ENCODE measurements around the gene C1orf174. TPM values are rescaled to one million over a fixed set of nuclear protein-coding genes. Genes with fewer than 3 reads are reported as not detected.

The C1orf174 gene
- total and polyA plus RNA-seq, 2 of the 13 experiments (the other 11 are each of a cell fraction or from before 2014, with no cell fraction given): 21.6 to 31.4 TPM

DNA sequence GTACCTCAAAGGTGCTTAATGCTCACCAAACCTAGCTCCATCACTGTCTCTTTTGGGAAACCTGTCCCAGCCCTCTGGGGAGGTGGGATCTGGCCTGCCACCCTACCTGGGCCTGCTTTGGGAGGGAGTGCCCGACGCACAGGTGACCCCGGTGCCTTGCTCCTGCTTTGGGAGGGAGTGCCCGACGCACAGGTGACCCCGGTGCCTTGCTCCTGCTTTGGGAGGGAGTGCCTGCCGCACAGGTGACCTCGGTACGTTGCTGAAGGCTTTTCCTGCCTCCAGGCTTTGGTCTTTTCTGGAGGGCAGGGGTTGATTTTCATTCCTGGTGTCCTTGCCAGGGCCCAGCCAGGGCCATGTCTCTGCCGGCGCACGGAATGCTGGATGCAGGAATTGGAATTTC is 25.2 kb upstream of the C1orf174 start:
- intact Hi-C loops (cut with micrococcal nuclease; ENCODE audit: unreplicated experiment): no loop called here
- ATAC-seq: no peak
- peaks cover 5 to 29% of the 10 kb centered on the region in 2 experiments for H3K27me3 ChIP-seq (ENCODE audit: control insufficient read depth in 1 of 2, insufficient read depth in 2 of 2, low read length in 2 of 2)
- H3K4me2 ChIP-seq (ENCODE audit: low read depth, low read length): no peak overlapping the region
- ChIA-PET CTCF (ENCODE audit: low intra/inter-chr PET ratio, low total read pairs) (no interaction called here), POLR2A (no interaction called here)
- H3K79me2 ChIP-seq (ENCODE audit: insufficient read depth, low read length): no peaks in the 10 kb centered on the region
- no peak for DNase-seq (ENCODE audit: low spot score)
- no peak overlapping the region for H3K9ac ChIP-seq (ENCODE audit: insufficient read depth, low read depth, low read length)
- 39% methylated on average over 9 of the region's 12 CpGs for WGBS (ENCODE audit: low lambda C conversion rate)
- no peak overlapping the region for H3K4me3 ChIP-seq (replicated peaks in 1 of 3; ENCODE audit: insufficient read depth in 1 of 3, low read depth in 2 of 3, low read length in 3 of 3)
- H3K27ac ChIP-seq (ENCODE audit: extremely low read length, insufficient read depth, low read length): no peak overlapping the region
- no peaks in the 10 kb centered on the region for H4K20me1 ChIP-seq (ENCODE audit: insufficient read depth, low read length)
- H3K36me3 ChIP-seq (replicated peaks in 1 of 2; ENCODE audit: control insufficient read depth in 1 of 2, insufficient read depth in 2 of 2, low read length in 2 of 2): no peaks in the 10 kb centered on the region
- H3K9me3 ChIP-seq (ENCODE audit: low read length): no peaks in the 10 kb centered on the region
- TF ChIP-seq SSRP1 (CRISPR knock-in tag; IDR thresholded peaks at IDR 0.05) (no peak), TOE1 (CRISPR knock-in tag; IDR thresholded peaks at IDR 0.05) (no peak), ZNF34 (CRISPR knock-in tag; IDR thresholded peaks at IDR 0.05; ENCODE audit: borderline replicate concordance) (no peak), ZNF296 (CRISPR knock-in tag; conservative IDR thresholded peaks at IDR 0.05) (no peak)
- in situ Hi-C loops (cut with HindIII; ENCODE audit: extremely low pct_ligation_motif_present, low pct_unique_long_range_greater_than_20kb): no loop called here
- no peak for FAIRE-seq
- no peaks in the 10 kb centered on the region for H3K4me1 ChIP-seq (ENCODE audit: insufficient read depth, low read length)
- no TSS peak for BruUV-seq (replicated peaks)
- no peak overlapping the region for H2AFZ ChIP-seq (ENCODE audit: low read length)

DNA sequence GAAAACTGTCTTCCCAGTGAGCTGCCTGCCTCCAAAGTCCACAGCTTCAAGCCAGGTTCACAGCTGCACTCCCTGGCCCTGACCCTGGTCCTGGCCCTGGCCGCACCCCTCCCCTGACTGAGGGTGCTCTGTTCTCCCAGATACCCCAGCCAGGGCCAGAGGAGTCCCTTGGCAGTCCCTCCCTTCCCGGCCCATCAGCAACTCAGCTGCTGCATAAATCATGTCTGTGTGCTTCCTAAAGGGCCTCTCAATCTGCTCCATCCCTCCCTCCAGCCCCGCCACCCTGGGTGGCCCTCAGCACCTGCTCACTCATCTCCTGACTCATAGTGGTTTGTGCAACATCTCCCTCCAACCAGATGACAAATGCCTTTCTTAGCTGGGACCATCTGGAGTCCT is 24.8 kb upstream of the C1orf174 start:
- Histone ChIP-seq H3K79me2 (ENCODE audit: insufficient read depth, low read length) (no peaks in the 10 kb centered on the region), H3K36me3 (replicated peaks in 1 of 2; ENCODE audit: control insufficient read depth in 1 of 2, insufficient read depth in 2 of 2, low read length in 2 of 2) (no peaks in the 10 kb centered on the region), H4K20me1 (ENCODE audit: insufficient read depth, low read length) (no peaks in the 10 kb centered on the region), H2AFZ (ENCODE audit: low read length) (no peak overlapping the region), H3K27me3 (ENCODE audit: control insufficient read depth in 1 of 2, insufficient read depth in 2 of 2, low read length in 2 of 2) (peaks cover 5 to 28% of the 10 kb centered on the region in 2 experiments; a peak in 4 of 5 replicates), H3K27ac (ENCODE audit: extremely low read length, insufficient read depth, low read length) (no peak overlapping the region), H3K9ac (ENCODE audit: insufficient read depth, low read depth, low read length) (no peak overlapping the region), H3K4me2 (ENCODE audit: low read depth, low read length) (no peak overlapping the region), H3K9me3 (ENCODE audit: low read length) (no peaks in the 10 kb centered on the region), H3K4me3 (replicated peaks in 1 of 3; ENCODE audit: insufficient read depth in 1 of 3, low read depth in 2 of 3, low read length in 3 of 3) (no peak overlapping the region), H3K4me1 (ENCODE audit: insufficient read depth, low read length) (no peaks in the 10 kb centered on the region)
- intact Hi-C loops (cut with micrococcal nuclease; ENCODE audit: unreplicated experiment) (no loop called here), in situ Hi-C loops (cut with HindIII; ENCODE audit: extremely low pct_ligation_motif_present, low pct_unique_long_range_greater_than_20kb) (loop anchor here (25.0 kb wide), 1 partner anchor 137 kb away; no protein-coding TSS in a partner anchor)
- WGBS (ENCODE audit: low lambda C conversion rate): 0% methylated on average over 1 of the region's 3 CpGs
- FAIRE-seq (no peak), DNase-seq (ENCODE audit: low spot score) (no peak), ATAC-seq (no peak)
- POLR2A ChIA-PET: no interaction called here
- CTCF ChIA-PET (ENCODE audit: low intra/inter-chr PET ratio, low total read pairs): no interaction called here
- no peak for TF ChIP-seq SETDB1 (CRISPR knock-in tag; IDR thresholded peaks at IDR 0.05; ENCODE audit: borderline replicate concordance)
- no peak for TF ChIP-seq ZNF816 (CRISPR knock-in tag; IDR thresholded peaks at IDR 0.05; ENCODE audit: borderline replicate concordance)
- TF ChIP-seq CHD2 (IDR thresholded peaks at IDR 0.05; ENCODE audit: low read depth, low read length): no peak
- TF ChIP-seq ZNF879 (CRISPR knock-in tag; IDR thresholded peaks at IDR 0.05): no peak
- BruUV-seq (replicated peaks): no TSS peak
